Measurements from ENCODE around the gene PTP4A2.

The PTP4A2 gene

DNA sequence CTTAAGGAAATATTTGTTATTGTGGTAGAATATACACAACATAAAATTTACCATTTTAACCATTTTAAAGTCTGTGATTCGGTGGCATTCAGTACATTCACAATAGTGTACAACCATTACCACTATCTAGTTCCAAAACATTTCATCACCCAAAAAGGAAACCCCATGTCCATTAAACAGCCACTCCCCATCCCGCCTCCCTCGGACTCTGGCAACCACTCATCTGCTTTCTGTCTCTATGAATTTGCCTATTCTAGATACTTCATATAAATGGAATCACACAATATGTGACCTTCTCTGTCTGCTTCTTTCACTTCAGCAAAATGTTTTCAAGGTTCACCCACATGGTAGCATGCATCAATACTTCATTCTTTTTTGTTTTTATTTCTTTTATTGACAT, 51.3 kb downstream of the PTP4A2 start:
- DNase-seq (ENCODE audit: low read depth in 2 of 2): no peak

DNA sequence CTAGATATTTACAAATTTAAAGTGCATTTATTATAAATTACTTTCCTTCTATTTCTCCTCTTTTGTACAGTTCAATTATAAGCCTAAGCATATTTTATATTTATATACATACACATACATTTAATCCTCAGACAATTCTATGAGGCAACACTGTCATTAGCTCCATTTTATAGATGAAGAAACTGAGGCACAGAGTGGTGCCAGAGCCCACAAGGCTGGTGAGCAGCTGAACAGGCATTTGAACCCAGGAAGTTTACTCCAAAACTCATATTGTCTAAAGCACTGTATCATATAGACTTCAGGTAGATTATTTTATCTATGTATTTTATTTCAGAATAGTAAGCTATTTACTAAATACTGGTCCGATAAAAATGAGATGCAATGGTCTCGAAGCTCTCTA, 52.3 kb downstream of the PTP4A2 start:
- no peak for DNase-seq (ENCODE audit: low read depth in 2 of 2)

DNA sequence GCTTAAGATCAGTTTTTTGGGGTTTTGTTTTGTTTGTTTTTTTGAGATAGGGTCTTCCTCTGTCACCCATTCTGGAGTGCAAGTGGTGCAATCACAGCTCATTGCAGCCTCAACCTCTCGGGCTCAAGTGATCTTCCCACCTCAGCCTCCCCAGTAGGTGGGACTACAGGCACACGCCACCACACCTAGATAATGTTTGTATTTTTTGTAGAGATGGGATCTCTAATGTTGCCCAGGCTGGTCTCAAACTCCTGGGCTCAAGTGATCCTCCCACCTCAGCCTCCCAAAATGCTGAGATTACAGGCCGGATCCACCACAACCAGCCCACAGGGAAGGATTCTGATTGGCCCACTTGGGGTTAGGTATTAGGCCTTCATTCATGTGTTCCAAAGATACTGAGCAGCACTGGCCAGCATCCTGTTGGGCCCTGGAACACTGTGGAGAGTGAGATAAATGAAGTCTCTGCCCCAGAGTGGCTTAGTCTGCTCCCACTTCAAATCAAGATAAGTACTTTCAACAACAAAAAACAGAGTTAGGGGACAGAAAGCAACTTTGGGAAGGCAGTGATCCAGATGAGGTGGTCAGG, 54.7 kb downstream of the PTP4A2 start:
- no peak for DNase-seq (ENCODE audit: low read depth in 2 of 2)

DNA sequence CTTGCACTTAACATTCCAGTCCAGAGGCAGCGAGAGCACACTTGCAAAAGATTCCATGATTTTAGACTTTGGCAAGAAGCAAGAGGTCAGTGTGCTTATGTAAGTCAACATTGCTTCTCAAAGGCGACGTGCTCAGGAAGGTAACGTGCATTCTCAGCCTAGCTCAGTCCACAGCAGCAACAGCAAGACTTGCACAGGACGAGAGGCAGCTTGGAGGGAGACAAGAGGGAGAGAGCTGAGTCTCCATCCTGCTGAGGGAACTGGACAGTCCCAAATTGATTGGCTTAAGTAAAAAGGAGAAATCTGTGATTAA, 56.5 kb downstream of the PTP4A2 start:
- no peak for DNase-seq (ENCODE audit: low read depth in 2 of 2)

DNA sequence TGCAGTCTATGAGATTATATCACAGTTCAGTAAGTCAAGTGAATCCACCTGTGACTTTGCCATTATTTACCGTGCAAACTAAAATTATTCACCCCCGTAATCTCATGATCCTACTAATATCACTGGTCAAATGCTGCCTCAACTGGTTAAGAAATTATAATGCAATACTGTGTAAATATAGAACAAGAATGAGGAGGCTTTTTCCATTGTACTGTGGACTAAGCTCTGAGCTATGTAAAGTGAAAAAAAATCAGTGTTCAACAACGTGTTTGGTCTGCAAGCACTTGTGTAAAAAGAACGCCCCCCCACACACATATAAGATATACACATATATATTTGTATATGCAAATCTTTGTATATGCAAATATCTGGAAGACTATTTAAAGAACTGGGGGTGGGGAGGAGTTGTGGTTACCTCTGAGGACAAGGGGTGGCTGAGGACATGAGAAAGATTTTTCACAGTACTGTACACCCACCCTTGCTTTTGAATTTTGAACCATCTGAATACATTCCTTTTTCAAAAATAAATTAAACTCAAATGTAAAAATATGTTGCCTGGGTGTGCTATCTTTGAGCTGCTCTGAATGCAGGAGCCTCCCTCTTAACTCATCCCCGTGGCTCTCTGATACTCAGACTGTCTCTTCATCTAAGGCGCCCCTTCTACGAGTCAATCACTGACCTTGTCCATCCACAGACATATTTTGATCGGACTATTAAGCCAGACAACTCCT, 57.0 kb downstream of the PTP4A2 start:
- DNase-seq (ENCODE audit: low read depth in 2 of 2): no peak

DNA sequence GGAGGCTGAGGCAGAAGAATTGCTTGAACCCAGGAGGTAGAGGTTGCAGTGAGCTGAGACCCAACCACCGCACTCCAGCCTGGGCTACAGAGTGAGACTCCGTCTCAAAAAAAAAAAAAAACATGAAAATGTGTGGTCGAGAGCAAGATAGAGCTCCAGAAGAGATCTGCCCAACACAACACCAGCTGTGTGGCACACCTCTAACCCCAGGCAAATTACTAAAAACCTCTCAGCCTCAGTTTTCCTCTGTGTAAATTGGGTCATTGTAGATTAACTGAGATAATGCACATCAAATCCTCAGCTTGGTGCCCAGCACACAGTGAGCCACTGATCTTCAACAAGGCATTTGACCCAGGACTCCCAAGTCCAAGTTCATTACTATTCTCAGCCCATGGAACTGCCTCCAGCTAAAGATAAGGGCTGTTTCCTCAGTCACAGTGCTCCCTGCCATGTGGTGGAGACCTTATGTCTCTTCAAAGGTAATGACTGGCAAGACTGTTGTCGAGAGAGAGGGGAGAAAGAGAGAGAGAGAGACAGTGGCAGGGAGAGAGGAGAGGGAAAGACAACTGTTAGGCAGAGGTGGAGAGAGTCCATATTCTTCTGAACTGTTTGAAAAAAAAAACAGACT, 58.1 kb downstream of the PTP4A2 start:
- DNase-seq (ENCODE audit: low read depth in 2 of 2): no peak

DNA sequence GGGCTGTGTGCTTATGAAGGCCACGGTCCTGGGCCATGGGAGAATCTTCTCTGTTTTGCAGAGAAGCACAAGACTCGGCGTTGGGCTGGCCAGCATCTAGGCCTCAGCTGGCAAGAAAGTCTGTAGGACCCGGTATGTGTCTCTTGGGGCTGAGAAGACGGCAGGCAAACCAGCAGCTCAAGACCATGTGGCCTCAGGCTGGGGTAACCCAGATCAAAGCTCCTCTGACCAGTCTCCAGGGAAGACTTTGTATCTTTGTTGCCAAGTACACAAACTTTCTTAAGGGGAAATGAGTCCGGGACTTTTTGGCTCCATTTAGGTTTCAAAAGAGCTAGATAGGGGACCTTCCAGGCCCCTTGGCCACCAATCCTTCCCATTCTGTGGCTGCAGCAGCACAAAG, 60.1 kb downstream of the PTP4A2 start:
- no peak for DNase-seq (ENCODE audit: low read depth in 2 of 2)

DNA sequence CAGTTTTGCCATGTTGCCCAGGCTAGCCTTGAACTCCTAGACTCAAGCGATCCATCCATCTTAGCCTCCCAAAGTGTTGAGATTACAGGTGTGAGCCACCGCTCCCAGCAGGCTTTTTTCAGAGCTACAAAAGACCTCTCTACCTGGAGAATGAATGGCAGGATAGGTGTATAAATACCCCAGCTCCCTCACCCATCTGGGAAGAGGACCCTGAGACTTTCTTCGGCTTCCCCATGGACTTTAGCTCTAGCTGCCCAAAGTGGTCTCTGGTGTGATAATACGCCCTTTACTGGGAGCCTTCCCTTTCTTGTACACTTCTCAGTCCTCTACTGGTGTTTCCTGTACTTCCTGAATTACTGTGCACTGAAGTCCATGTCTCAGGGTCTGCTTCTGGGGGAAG, 60.6 kb downstream of the PTP4A2 start:
- no peak for DNase-seq (ENCODE audit: low read depth in 2 of 2)

DNA sequence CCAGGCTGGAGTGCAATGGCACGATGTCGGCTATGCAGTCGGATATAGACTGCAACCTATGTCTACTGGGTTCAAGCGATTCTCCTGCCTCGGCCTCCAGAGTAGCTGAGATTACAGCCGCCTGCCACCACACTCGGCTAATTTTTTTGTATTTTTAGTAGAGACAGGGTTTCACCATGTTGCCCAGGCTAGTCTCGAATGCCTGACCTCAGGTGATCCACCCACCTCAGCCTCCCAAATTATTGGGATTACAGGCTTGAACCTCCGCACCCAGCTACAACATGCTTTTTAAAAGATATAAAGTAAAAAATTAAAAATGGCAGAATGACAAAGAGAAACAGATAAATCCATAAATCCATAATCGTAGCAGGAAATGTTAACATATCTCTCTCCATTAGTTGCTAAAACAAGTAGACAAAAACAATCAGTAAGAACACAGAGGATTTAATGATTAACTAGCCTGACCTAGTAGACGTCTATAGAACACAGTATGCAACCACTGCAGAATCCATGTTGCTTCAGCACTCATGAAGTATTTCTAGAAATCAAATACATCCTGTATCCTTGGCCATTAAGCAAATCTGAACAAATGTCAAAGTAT, 62.4 kb downstream of the PTP4A2 start:
- no peak for DNase-seq (ENCODE audit: low read depth in 2 of 2)

DNA sequence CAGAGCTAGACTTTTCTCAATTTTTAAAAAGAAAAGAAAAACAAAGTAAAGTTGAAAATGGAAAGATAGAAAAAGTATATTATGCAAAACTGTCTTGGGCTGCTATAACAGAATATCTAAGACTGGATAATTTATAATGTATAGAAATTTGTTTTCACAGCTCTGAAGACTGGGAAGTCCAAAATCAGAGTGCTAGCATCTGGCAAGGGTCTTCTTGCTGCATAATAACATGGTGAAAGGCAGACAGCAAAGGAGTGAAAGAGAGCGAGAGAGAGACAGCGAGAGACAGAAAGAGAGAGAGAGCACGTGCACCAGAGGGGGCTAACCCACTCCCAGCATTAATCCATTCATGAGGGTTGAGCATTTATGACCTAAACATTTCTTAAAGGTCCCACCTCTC, 63.2 kb downstream of the PTP4A2 start:
- no peak for DNase-seq (ENCODE audit: low read depth in 2 of 2)

DNA sequence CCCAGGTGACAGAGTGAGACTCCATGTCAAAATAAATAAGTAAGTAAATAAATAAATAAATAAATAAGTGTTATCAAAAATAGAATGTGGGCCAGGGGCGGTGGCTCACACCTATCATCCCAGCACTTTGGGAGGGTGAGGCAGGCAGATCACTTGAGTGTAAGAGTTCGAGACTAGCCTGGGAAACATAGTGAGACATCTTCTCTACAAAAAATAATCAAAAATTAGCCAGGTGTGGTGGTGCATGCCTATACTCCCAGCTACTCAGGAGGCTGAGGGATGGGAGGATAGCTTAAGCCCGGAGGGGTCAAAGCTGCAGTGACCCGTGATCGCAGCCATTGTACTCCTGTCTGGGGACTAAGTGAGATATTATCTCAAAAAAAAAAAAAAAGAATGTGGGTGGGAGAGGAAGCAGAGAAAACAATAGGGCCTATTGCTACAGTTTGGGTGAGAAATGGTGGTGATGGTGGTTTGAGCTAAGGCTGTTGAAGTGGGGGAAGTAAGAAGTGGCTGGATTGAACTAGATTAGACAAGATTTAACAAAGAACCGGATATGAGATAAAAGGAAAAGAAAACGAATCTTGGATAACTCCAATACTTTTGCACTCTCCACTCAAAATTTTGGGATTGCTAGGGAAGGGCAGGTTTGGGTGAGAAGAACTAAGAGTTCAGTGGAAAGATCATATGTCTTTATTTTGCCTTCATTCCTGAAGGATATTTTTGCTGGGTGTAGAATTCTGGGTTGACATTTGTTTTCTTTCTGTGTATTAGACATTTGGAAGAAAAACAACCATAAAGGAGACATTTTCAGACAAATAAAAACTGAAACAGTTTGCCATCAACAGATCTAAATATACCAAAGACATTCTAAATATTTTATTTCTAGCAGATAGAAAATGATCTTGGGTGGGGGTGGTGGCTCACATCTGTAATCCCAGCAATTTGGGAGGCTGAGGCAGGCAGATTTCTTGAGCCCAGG, 65.2 kb downstream of the PTP4A2 start:
- DNase-seq (ENCODE audit: low read depth in 2 of 2): no peak

DNA sequence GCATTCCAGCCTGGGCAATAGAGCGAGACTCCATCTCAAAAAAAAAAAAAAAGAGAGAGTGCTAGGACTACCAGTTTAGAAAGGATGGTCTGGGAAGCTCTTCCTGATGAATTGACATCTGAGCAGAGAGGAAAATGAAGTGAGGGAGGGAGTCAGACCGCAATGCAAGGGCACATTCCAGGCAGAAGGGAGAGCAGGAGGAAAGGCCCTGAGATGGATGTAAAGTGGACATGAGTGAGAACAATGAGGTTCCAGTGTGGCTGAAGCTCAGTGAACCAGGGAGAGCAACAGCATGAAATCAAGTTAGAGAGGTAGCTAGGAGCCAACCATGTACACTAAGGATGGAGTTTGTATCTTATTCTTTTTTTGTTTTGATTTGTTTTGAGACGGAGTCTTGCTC, 66.5 kb downstream of the PTP4A2 start:
- no peak for DNase-seq (ENCODE audit: low read depth in 2 of 2)

DNA sequence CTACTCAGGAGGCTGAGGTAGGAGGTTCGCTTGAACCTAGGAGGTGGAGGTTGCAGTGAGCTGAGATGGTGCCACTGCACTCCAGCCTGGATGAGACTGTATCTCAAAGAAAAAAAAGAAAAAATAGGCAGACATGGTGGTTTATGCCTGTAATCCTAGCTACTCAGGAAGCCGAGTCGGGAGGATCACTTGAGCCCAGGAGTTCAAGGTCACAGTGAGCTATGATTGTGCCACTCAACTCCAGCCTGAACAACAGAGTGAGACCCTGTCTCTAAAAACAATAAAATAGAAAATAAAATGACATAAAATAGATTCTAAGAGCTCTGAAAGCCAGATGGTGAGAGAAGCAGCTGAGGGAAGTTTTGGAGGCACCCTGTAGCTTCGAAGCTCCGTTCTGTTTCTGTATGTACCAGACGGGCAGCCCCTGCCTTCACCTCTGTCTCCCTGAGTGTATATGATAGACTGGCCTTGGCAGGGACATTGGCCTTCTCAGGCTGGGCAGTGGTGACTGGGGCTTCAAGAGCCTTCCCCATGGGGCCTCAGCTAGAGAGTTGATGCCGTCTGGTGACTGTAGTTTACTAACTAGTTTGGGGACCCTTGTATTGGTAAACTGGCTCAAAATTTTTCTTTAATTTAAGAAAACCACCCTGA, 68.0 kb downstream of the PTP4A2 start:
- no peak for DNase-seq (ENCODE audit: low read depth in 2 of 2)

DNA sequence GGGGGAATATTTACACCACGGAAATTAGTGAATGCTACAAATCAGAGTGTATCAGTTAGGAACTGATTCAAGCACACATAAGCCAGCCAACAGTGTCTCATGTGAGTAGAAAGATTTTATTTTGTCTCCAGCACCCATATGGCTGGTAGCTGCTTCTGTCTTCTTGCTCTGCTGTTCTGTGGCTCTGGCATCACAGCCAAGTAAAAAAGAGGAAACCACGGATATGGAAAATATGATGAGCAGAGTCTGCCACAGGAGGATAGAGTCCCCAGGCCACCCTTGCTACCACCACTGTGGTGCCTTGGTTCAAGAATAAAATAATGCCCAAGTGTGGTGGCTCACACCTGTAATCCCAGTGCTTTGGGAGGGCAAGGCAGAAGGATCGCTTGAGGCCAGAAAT, 68.7 kb downstream of the PTP4A2 start:
- DNase-seq (ENCODE audit: low read depth in 2 of 2): no peak

DNA sequence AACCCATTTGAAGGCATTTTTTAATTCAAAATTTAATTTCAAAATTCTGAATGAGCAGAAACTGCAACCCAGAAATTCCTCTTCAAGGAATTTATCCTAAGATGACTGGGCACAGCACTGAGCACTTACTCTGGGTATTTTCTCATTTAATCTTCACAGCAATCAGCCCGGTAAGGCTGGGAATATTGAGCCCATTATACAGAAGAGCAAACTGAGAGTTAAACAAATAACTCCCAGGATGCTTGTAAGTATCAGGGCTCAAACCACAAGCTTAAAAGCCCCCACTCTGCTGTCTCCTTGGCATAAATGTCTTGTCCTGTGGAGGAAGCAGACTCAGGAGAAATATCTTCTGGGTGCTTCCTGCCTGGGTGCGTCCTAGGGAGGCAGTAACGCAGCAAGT, 69.3 kb downstream of the PTP4A2 start:
- DNase-seq (ENCODE audit: low read depth in 2 of 2): no peak

DNA sequence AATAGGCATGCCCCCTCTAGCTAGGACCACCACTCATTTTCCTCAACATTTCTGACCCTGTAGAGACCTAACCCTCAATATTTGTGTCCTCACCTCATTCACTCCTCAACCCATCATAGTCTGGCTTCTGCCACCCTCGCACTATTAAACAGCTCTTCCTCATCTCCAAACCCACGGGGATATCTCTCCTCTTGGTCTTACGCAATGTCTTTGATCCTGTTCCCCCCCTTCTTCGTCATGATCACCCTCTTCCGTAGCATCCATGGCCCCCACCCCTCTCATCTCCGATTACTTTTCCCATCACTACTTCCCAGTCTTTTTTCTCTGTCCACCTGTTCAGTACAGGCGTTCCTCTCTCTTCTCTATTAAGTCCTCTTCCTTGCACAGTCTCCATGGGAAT, 70.6 kb downstream of the PTP4A2 start:
- no peak for DNase-seq (ENCODE audit: low read depth in 2 of 2)

DNA sequence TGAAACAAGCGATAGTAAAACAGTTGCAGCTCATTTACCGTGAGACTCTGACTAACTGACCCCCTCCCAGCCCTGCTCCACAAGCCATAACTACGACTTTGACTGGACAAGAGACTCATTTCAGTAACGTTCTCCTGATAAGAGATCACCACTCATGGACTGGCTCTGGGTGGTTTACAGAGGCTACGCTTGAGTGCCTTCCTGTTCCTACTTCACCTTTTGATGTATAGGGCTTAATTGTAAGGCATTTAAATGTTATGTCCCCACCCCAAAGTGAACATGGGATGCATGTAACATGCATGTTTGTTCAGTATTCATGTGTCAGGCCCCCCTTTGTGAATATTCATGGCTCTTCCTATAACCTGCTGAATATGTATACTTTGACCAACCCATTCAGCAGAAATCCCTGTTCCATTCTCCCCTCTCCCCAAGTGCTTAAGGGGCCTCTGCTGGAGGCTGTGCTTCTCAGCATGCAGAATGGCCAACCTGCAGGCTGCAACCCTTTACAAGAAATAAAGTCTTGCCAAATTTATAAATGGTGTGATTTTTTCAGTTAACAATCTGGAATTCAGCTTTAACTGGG, 71.6 kb downstream of the PTP4A2 start:
- DNase-seq (ENCODE audit: low read depth in 2 of 2): no peak

DNA sequence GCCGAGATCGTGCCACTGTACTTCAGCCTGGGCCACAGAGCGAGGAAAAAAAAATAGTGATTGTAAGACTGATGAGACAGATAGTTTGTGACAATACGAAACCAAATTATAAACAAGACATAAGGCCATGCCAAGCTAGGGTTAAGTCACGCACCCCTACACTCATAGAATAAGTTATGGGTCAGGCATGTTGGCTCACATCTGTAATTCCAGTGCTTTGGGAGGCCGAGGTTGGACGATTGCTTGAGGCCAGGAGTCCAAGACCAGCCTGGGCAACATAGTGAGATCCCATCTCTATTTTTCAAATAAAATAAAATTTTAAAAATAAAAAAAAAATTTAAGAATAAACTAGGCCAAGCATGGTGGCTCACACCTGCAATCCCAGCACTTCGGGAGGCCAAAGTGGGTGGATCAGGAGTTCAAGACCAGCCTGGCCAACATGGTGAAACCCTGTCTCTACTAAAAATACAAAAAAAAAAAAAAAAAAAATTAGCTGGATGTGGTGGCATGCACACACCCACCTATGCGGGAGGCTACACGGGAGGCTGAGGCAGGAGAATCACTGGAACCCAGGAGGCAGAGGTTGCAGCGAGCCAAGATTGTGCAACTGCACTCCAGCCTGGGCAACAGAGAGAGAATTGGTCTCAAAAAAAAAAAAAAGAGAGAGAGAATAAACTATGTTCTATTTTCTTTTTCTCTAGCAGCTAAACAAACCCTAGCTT, 72.3 kb downstream of the PTP4A2 start:
- DNase-seq (ENCODE audit: low read depth in 2 of 2): no peak

DNA sequence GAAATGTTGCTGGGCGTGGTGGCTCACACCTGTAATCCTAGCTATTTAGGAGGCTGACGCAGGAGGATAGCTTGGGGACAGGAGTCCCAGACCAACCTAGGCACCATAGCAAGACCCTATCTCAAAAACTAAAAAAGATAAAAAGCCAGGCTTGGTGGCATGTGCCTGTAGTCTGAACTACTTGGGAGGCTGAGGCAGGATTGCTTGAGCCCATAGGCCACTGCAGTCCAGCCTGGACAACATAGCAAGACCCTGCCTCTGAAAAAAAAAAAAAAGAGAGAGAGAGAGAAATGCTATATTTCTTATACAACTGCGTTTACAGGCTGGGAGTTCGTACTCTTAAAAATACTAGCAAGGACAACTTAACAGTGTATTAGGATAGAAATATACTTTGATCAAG, 76.1 kb downstream of the PTP4A2 start:
- no peak for DNase-seq (ENCODE audit: low read depth in 2 of 2)

DNA sequence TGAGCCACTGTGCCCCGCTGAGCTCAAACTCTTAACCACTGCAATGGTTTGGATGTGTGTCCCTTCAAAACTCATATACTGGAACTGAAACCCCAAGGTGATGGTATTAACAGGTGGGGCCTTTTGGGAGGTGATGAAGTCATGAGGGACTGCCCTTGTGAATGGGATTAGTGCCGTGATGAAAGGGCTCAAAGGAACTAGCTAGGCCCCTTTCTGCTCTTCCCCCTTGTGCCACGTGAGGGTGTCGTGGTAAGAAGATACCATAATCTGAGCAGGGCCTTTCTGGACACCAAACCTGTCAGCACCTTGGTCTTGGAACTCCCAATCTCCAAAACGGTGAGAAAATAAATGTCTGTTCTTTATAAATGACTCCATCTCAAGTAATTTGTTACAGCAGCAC, 76.8 kb downstream of the PTP4A2 start:
- no peak for DNase-seq (ENCODE audit: low read depth in 2 of 2)

DNA sequence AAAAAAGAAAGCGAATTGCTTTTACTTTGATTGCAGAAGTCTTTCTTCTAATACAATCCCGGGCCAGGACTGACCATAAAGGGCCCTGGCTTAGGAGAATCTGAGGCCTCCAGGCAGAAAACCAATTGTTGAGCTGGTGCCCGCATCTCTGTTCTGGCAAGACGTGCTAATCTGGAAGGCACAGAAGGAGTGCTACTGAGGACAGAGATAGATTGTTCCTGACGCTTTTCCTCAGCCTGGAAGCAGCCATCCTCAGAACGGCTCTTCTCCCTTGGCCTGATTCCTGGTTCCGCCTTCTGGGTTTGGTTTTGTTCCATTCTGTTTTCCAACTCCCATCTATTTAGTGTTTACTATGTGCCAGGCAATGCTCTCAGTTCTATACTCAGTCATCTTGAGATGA, 77.6 kb downstream of the PTP4A2 start:
- no peak for DNase-seq (ENCODE audit: low read depth in 2 of 2)
